Right renal pelvis (tissue), 4 donors: ENCODE data around the gene ZBTB39. TPM values are rescaled to one million over a fixed set of nuclear protein-coding genes. Genes with fewer than 3 reads are reported as not detected.
"Not testable (repeated sequence)": the region's sequence is repeated elsewhere in the genome, so short reads cannot be mapped to it uniquely, and the experiment has no call there.

Experiments
- DNase-seq, 4 donors: peaks; one replicate each; pipeline ENCODE4 v3.0.0-alpha.2; 2013; ENCODE audit warnings: low read depth in 4 of 4, low spot score in 3 of 4, missing footprints in 1 of 4
- polyA plus RNA-seq, 4 donors: library from polyadenylated mRNA; unstranded; fragments of 120-200 nt; gene quantifications; one replicate each; pipeline ENCODE4 v1.2.1, GENCODE V29; 2013; ENCODE audit not compliant: insufficient read length in 4 of 4

ZBTB39 gene
- 10 to 100 TPM; 11.7 to 13.8 (median 13.7) TPM for polyA plus RNA-seq

GRCh38 chr12:57005980-57006808 is at the start of gene ZBTB39:
Gene ZBTB39, minus strand, starts transcription at chr12:57006546. Its CDS starts 1,629 bp downstream, at chr12:57004917.
- DNase-seq: peak in 2 of 4 donors; percentile 35 to 39

DNA sequence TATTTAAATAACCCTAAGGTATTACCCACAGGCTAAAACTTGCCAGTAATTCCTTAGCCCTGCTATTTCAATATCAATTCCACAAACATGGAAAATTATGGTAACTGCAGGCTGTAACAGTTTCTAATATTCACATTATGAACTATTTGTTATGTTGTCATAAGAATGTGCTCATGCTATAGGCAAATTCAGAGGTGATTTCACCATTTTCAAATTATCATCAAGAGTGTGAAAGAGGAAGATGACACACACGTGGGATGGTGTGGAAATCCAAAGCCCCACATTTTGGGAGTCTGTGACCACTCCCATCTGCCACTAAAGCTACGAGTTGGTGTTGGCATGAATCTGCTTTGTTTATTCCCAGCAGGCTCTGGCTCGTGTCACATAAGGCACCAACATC is 49.5 kb upstream of the ZBTB39 start:
- DNase-seq: no peak

GRCh38 chr12:57053901-57054300 is 47.6 kb upstream of the ZBTB39 start:
- not testable (repeated sequence) for DNase-seq

- not testable (repeated sequence) for DNase-seq
Observed at GRCh38 chr12:57053146-57053545, 46.8 kb upstream of the ZBTB39 start.

DNA sequence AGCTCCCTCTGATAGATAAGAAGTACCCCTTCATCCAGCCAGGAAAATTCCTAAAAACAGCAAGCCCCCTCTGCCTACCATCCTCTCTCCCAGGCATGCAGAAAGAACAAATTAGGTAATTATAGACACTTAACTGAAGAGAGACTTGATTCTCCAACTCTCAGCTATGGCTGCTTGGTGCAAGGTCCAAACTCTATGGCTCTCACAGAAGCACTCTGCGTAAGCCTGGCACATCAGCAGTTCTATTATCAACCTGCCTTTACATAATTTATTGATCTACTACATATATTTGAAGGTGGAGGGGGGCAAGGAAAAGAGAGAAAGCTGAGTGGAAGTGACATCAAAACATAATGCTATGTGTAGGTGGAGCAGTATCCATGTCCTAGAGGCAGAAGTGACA is 44.7 kb upstream of the ZBTB39 start:
- no peak for DNase-seq

GRCh38 chr12:57049890-57050289 is 43.5 kb upstream of the ZBTB39 start, which contains the start of gene MYO1A:
Gene MYO1A, minus strand, starts transcription at chr12:57050129. Its CDS starts 1,806 bp downstream, at chr12:57048323.
- no peak for DNase-seq

GRCh38 chr12:57049119-57049446 is 42.7 kb upstream of the ZBTB39 start:
- no peak for DNase-seq

DNA sequence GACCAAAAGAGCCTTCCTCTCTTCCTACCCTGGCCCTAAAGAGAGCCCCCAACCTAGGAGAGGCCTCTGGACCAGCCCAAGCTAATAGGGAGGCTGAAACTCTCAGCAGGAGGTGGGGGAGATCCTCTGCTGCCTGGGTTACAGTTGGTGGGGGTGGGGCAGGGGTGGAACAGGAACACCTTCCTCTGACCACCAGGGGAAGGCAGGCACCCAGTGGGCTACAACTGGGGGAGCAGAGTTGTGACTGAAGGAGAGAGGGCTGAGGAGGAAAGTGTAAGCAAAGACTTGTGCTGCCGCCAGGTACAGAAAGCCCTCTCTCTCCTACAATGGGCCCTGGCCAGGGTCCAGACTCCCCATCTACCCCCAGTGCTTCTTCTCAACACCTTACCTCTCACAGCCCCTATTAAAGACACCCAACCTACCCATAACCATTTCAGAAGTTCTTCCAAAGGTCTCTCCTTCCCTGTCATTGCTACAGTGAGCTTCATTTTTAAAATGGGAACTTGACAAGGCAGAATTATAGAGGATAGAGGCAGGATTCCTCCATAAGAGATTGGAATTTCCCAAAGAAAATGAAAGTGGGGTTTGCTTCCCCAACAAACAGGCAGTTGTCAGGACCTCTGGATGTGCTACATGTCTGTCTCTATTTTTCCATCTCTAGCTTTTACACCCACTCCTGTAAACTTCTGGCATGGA is 42.2 kb upstream of the ZBTB39 start:
- no peak for DNase-seq

GRCh38 chr12:57047981-57048380 is 41.6 kb upstream of the ZBTB39 start:
- DNase-seq: no peak

GRCh38 chr12:57046947-57047890 is 40.9 kb upstream of the ZBTB39 start:
- DNase-seq: no peak

DNA sequence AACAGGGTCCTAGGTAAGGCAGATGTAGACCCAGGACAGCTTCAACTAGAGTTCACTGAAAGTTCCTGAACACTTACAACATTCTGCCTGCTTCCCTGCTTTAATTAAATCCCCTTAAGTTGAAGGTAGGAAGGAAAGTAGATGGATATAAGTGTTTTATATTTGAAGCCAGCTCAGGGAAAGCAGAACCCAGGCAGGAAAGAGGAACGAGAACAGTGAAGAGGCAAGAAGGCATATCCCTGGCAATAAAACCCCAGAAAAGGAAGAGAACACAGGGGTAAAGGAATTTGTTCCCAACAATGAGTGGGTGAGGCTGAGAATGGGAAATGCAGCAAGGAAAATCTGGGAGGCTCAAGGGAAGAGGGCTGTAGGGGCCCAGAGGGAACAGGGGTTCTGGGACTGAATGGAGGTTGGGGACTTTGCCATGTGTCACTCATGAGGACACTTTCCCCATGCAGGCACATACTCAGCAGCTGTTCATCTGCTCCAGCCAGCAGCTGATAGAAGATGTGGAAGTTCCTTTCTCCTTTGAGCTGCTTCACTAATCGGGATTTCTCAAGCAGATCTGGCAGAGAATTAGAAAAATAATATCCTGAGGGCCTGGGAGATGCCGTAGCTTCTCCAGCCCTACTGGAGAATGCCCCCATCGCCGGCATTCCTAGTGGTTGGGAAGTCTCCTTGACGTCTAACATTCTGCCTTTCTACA is 39.9 kb upstream of the ZBTB39 start:
- DNase-seq: no peak

DNA sequence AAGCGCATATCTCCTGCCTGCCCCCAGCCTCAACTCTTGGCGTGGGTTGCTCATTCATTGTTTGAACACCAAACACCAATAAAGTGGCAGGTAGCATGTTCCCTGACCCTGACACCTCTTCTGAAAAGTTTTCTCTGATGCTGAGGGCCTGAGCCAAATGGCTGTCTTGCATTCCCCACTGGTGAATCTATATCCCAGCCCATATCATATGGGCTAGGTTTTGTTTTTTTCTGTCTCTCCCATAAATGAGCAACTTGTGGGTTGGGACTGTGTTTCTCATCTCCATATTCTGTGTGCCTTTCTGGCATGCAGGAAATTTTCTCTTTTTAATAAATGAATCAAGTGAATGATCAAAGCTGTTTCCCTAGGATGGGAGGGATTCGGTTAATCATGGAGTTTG is 38.5 kb upstream of the ZBTB39 start:
- DNase-seq: no peak

GRCh38 chr12:57044468-57044867 is 38.1 kb upstream of the ZBTB39 start:
- DNase-seq: no peak

DNA sequence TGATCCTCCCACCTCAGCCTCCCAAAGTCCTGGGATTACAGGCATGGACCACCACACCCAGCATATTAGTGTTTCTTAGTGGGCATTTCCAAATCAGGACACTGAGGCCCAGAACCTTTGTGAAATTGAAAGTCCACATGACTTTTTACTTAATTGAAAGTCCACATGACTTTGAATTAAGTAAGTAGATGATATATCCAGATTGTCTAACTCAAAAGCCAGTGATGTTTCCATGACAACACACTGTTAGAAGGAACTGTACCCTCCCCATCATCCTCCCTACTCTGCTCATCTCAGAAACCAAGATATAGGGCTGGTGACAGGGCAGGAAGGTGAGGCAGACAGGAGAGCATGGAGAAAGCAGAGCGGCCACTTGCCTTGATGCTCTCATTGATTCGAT is 36.3 kb upstream of the ZBTB39 start:
- DNase-seq: no peak

DNA sequence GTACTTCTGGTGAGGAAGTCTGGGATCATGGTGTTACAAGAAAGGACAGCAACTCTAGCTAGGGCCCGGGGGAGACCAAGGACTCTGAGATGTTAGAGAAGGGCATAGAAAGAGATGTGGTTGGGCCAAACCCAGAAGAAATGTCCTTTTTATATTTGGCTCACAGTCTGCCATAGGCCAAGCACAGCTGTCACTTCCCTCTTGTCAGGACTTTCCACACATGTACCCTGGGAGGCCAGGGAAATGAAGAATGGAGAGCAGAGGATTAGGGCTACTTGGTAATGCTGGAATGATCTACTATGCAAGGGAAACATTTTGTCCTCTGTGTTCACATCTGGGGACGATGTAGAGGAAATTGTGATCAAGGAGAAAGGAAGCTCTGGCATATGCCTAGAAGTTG is 34.4 kb upstream of the ZBTB39 start:
- no peak for DNase-seq

GRCh38 chr12:57040211-57040610 is 33.9 kb upstream of the ZBTB39 start:
- DNase-seq: no peak

DNA sequence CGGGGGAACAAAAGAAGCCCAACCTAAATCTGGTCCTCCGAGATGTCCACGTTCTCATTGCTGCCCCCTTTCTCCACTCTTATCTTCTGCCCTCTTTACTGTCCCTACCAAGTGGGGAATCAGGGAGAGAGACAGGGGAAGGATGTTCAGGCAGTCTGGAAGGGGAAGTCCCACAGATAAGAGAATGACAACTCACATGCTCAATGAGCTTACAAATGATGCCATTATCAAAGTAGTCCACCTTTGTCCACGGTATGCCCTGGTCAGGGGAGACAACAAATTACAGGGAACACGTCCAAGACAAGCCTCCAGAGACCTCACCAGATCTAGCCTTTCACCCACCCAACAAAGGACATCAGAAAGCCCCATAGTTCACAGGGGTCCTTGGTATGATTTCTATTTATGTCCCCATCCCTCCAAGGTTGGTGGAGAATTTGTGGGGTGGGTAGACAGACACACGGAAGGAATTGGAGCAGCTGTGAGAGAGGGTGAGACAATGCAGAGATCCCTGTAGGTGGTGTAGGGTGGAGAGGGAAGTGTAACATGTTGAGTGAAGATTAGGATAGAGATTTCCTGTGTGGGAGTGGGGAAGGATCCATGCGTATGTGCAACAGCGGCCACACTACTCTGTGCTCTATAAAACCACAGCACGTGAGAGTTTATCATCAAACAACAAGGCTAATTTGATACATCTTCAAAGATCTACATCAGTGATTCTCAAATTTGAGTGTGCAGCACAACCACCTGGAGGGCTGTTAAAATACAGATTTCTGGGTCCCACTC is 32.9 kb upstream of the ZBTB39 start:
- no peak for DNase-seq

DNA sequence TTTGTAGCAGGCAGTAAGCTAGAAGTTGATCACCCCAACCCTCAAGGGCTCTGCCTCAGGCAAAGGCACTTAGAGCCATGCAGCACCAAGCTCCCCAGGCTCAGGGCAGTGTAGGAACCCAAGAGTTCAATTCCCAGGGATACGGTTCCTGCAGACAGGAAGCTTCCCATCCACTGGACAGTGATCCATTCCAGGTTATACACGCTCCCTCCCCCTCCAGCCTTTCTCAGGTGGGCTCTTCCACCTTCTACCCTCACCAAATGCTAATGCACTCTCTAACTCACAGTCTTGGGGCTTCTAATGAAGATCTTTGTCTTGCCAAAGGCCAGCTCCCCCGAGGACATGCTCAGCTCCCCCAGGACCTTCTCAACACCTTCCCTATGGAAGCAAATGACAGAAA is 30.9 kb upstream of the ZBTB39 start:
- no peak for DNase-seq

- DNase-seq: no peak
Observed at GRCh38 chr12:57033431-57033830, 27.1 kb upstream of the ZBTB39 start.
